OCI-LY7 (cell line): Measurements from ENCODE around the gene KIAA1671. TPM values are rescaled to one million over a fixed set of nuclear protein-coding genes. Genes with fewer than 3 reads are reported as not detected.

Experiments used
- BruUV-seq: library from RNA; stranded (reverse); fragments of 400-500 nt; replicated peaks from 2 replicates; lab custom pipeline; 2021; lab: Mats Ljungman, UMichigan
- CTCF ChIA-PET: fragments of 300-600 bp; sonication (Branson Sonifier 250); formaldehyde crosslinking; loops from one replicate; lab custom pipeline; 2022; ENCODE audit warnings: antibody characterized with exemption; ENCODE audit not compliant: unreplicated experiment; lab: Charles Lee
- POLR2A ChIA-PET: fragments of 300-600 bp; sonication (Branson Sonifier 250); formaldehyde crosslinking; loops from one replicate; lab custom pipeline; 2022; ENCODE audit warnings: antibody characterized with exemption; lab: Charles Lee
- DNase-seq: peaks from one replicate; pipeline ENCODE4 v3.0.0-alpha.2; 2015; ENCODE audit warnings: low spot score
- H2AFZ ChIP-seq: fragments of 200-600 bp; sonication (generic), shearing (Covaris generic); 2 replicates; pipeline ENCODE4 v1.6.1; 2014; ENCODE audit warnings: mild to moderate bottlenecking, antibody characterized with exemption, low read length, moderate library complexity
- H3K27ac ChIP-seq: fragments of 200-600 bp; sonication (generic); 2 replicates; pipeline ENCODE4 v1.5.1; 2014; ENCODE audit warnings: mixed run types, low read depth, mild to moderate bottlenecking, moderate library complexity, low read length, inconsistent platforms; ENCODE audit not compliant: poor library complexity, severe bottlenecking
- H3K36me3 ChIP-seq: fragments of 200-600 bp; sonication (generic); 2 replicates; pipeline ENCODE4 v1.6.1; 2014; ENCODE audit warnings: mild to moderate bottlenecking, antibody characterized with exemption, low read length, moderate library complexity, mixed read lengths; ENCODE audit not compliant: insufficient read depth
- H3K4me1 ChIP-seq: fragments of 200-600 bp; sonication (generic); 2 replicates; pipeline ENCODE4 v1.5.1; 2014; ENCODE audit warnings: mild to moderate bottlenecking, low read length; ENCODE audit not compliant: insufficient read depth, poor library complexity, severe bottlenecking
- H3K4me2 ChIP-seq: fragments of 200-600 bp; sonication (generic); 2 replicates; pipeline ENCODE4 v1.6.1; 2014; ENCODE audit warnings: mild to moderate bottlenecking, low read length
- H3K4me3 ChIP-seq: fragments of 200-600 bp; sonication (generic); 2 replicates; pipeline ENCODE4 v1.5.1; 2014; ENCODE audit warnings: mild to moderate bottlenecking, low read depth, low read length; ENCODE audit not compliant: poor library complexity, severe bottlenecking
- H3K79me2 ChIP-seq: fragments of 200-600 bp; sonication (generic); 2 replicates; pipeline ENCODE4 v1.6.1; 2016; ENCODE audit warnings: low read depth, mild to moderate bottlenecking, low read length, moderate library complexity, mixed read lengths; ENCODE audit not compliant: insufficient read depth
- H3K9me2 ChIP-seq: fragments of 200-600 bp; sonication (generic); 2 replicates; pipeline ENCODE4 v1.6.1; 2016; ENCODE audit warnings: mild to moderate bottlenecking, low read length, mixed read lengths; ENCODE audit not compliant: insufficient read depth
- H3K9me3 ChIP-seq: fragments of 200-600 bp; sonication (generic); 2 replicates; pipeline ENCODE4 v1.6.1; 2014; ENCODE audit warnings: mild to moderate bottlenecking, mixed run types, low read length, mixed read lengths
- H4K20me1 ChIP-seq: fragments of 200-600 bp; sonication (generic); 2 replicates; pipeline ENCODE4 v1.6.1; 2014; ENCODE audit warnings: mild to moderate bottlenecking, antibody characterized with exemption, low read length, moderate library complexity, mixed read lengths; ENCODE audit not compliant: insufficient read depth
- CTCF ChIP-seq: fragments of 200-600 bp; sonication (generic); conservative IDR thresholded peaks from 2 replicates; pipeline ENCODE4 v1.5.1; 2014; ENCODE audit warnings: mild to moderate bottlenecking, antibody characterized with exemption, low read length, moderate library complexity, mixed read lengths
- EZH2phosphoT487 ChIP-seq: fragments of 200-600 bp; sonication (generic); IDR thresholded peaks from 2 replicates; pipeline ENCODE4 v1.6.1; 2018; ENCODE audit warnings: low read depth, borderline replicate concordance, mild to moderate bottlenecking, mixed run types, antibody characterized with exemption, low read length, moderate library complexity, mixed read lengths
- intact Hi-C: fragments of 100-400 bp; cut with micrococcal nuclease; formaldehyde crosslinking; loops from one replicate; pipeline ENCODE4 v1.10.0; 2022; ENCODE audit not compliant: unreplicated experiment
- total RNA-seq, 2 experiments: library from RNA; depleted of rRNA in 1 of 2; stranded (reverse); fragments of >200 nt in 1 of 2; shearing (Covaris generic) in 1 of 2; gene quantifications; 2 replicates each; pipeline ENCODE4 v1.2.3, GENCODE V29; 2014 to 2022

Gene KIAA1671
- total RNA-seq, 2 experiments from 2014 or later: not detected

- no peaks in the 10 kb centered on the region for H3K79me2 ChIP-seq
- no peak overlapping the region for H3K4me3 ChIP-seq
- H4K20me1 ChIP-seq: no peaks in the 10 kb centered on the region
- TF ChIP-seq CTCF (no peak), EZH2phosphoT487 (no peak)
- H3K36me3 ChIP-seq: no peaks in the 10 kb centered on the region
- no peaks in the 10 kb centered on the region for H3K4me1 ChIP-seq
- POLR2A ChIA-PET: no interaction called here
- no peak for DNase-seq
- no peak overlapping the region for H3K27ac ChIP-seq
- no TSS peak for BruUV-seq
- CTCF ChIA-PET: no interaction called here
- no peaks in the 10 kb centered on the region for H3K9me2 ChIP-seq
- intact Hi-C loops: no loop called here
- no peaks in the 10 kb centered on the region for H3K9me3 ChIP-seq
- H3K4me2 ChIP-seq: no peak overlapping the region
- no peak overlapping the region for H2AFZ ChIP-seq
These were observed 147.9 kb downstream of the KIAA1671 start for GRCh38 chr22:25100402-25100801.

GRCh38 chr22:25100948-25101347 is 148.4 kb downstream of the KIAA1671 start:
- TF ChIP-seq CTCF: no peak
- TF ChIP-seq EZH2phosphoT487: no peak
- no peak overlapping the region for H2AFZ ChIP-seq

GRCh38 chr22:25101501-25101900 is 149.0 kb downstream of the KIAA1671 start:
- Histone ChIP-seq H4K20me1 (no peaks in the 10 kb centered on the region), H3K79me2 (no peaks in the 10 kb centered on the region), H3K4me3 (no peak overlapping the region), H3K9me2 (no peaks in the 10 kb centered on the region), H3K36me3 (no peaks in the 10 kb centered on the region), H3K27ac (no peak overlapping the region), H3K4me1 (no peaks in the 10 kb centered on the region), H2AFZ (no peak overlapping the region), H3K4me2 (no peak overlapping the region), H3K9me3 (no peaks in the 10 kb centered on the region)
- ChIA-PET POLR2A (no interaction called here), CTCF (no interaction called here)
- intact Hi-C loops: no loop called here
- DNase-seq: no peak
- no TSS peak for BruUV-seq
- TF ChIP-seq EZH2phosphoT487 (no peak), CTCF (no peak)

More at GRCh38 chr22:25100948-25101347, 148.4 kb downstream of the KIAA1671 start:
- Histone ChIP-seq H3K9me3 (no peaks in the 10 kb centered on the region), H3K27ac (no peak overlapping the region), H3K79me2 (no peaks in the 10 kb centered on the region), H3K36me3 (no peaks in the 10 kb centered on the region), H3K4me3 (no peak overlapping the region), H4K20me1 (no peaks in the 10 kb centered on the region), H3K4me1 (no peaks in the 10 kb centered on the region), H3K9me2 (no peaks in the 10 kb centered on the region), H3K4me2 (no peak overlapping the region)
- BruUV-seq: no TSS peak
- POLR2A ChIA-PET: no interaction called here
- CTCF ChIA-PET: no interaction called here
- intact Hi-C loops: no loop called here
- no peak for DNase-seq
